ENCODE results near the gene EEFSEC. TPM values are rescaled to one million over a fixed set of nuclear protein-coding genes. Genes with fewer than 3 reads are reported as not detected.

EEFSEC gene
- total RNA-seq, 1 donor from 2014 or later: 16.2 TPM

- no peaks in the 10 kb centered on the region for H3K27me3 ChIP-seq
- no peaks in the 10 kb centered on the region for H3K4me1 ChIP-seq
- no peak for TF ChIP-seq CTCF (IDR thresholded peaks at IDR 0.05)
- no peak overlapping the region for H3K27ac ChIP-seq
- H3K36me3 ChIP-seq: peaks cover 11 to 16% of the 10 kb centered on the region in 2 donors
- H3K4me3 ChIP-seq: no peak overlapping the region
- no peak for DNase-seq (ENCODE audit: low spot score in 2 of 2)
- no peaks in the 10 kb centered on the region for H3K9me3 ChIP-seq
- intact Hi-C loops (cut with DNase I): no loop called here
Observed at GRCh38 chr3:128247666-128248409, 94.6 kb downstream of the EEFSEC start.

GRCh38 chr3:128252083-128252482 lies 98.8 kb downstream of the EEFSEC start:
- intact Hi-C loops (cut with DNase I): no loop called here
- no peak for DNase-seq (ENCODE audit: low spot score in 2 of 2)
- H3K36me3 ChIP-seq: peaks cover 5 to 11% of the 10 kb centered on the region in 2 donors
- H3K27ac ChIP-seq: no peak overlapping the region
- no peak overlapping the region for H3K4me3 ChIP-seq
- H3K4me1 ChIP-seq: no peaks in the 10 kb centered on the region
- TF ChIP-seq CTCF (IDR thresholded peaks at IDR 0.05): no peak
- H3K9me3 ChIP-seq: no peaks in the 10 kb centered on the region
- no peaks in the 10 kb centered on the region for H3K27me3 ChIP-seq

GRCh38 chr3:128253150-128253549 lies 99.9 kb downstream of the EEFSEC start:
- Histone ChIP-seq H3K4me3 (no peak overlapping the region), H3K4me1 (no peaks in the 10 kb centered on the region), H3K36me3 (peaks cover 0 to under 1% of the 10 kb centered on the region in 2 donors), H3K27me3 (no peaks in the 10 kb centered on the region), H3K9me3 (no peaks in the 10 kb centered on the region), H3K27ac (no peak overlapping the region)
- no peak for TF ChIP-seq CTCF (IDR thresholded peaks at IDR 0.05)
- intact Hi-C loops (cut with DNase I): no loop called here
- no peak for DNase-seq (ENCODE audit: low spot score in 2 of 2)

GRCh38 chr3:128254066-128254590 lies 100.8 kb downstream of the EEFSEC start:
- Histone ChIP-seq H3K27me3 (no peaks in the 10 kb centered on the region), H3K27ac (no peak overlapping the region), H3K9me3 (no peaks in the 10 kb centered on the region), H3K4me1 (no peaks in the 10 kb centered on the region), H3K4me3 (no peak overlapping the region), H3K36me3 (no peaks in the 10 kb centered on the region)
- no peak for TF ChIP-seq CTCF (IDR thresholded peaks at IDR 0.05)
- intact Hi-C loops (cut with DNase I): no loop called here
- DNase-seq (ENCODE audit: low spot score in 2 of 2): no peak

- H3K27ac ChIP-seq: no peak overlapping the region
- no peak for TF ChIP-seq CTCF (IDR thresholded peaks at IDR 0.05)
- no peaks in the 10 kb centered on the region for H3K27me3 ChIP-seq
- intact Hi-C loops (cut with DNase I): no loop called here
- H3K4me3 ChIP-seq: no peak overlapping the region
- peaks cover 6 to 7% of the 10 kb centered on the region in 2 donors for H3K9me3 ChIP-seq
- no peaks in the 10 kb centered on the region for H3K36me3 ChIP-seq
- no peaks in the 10 kb centered on the region for H3K4me1 ChIP-seq
- DNase-seq (ENCODE audit: low spot score in 2 of 2): no peak
Observed at GRCh38 chr3:128254967-128255366, 101.7 kb downstream of the EEFSEC start.
